Fibroblast of the aortic adventitia (primary cell): ENCODE results near the gene WDR55. TPM values are rescaled to one million over a fixed set of nuclear protein-coding genes. Genes with fewer than 3 reads are reported as not detected.
"Not testable (repeated sequence)": the region's sequence is repeated elsewhere in the genome, so short reads cannot be mapped to it uniquely, and the experiment has no call there.

Experiments used
- DNase-seq: peaks from one replicate; pipeline ENCODE4 v3.0.0-alpha.2; 2010; ENCODE audit warnings: low read depth
- H3K4me3 ChIP-seq: 2 replicates; pipeline ENCODE4 v1.5.1; 2011; ENCODE audit warnings: low read depth, mild to moderate bottlenecking, control low read depth, low read length, moderate library complexity
- CTCF ChIP-seq: IDR thresholded peaks from 2 replicates; pipeline ENCODE4 v1.5.1; 2011; ENCODE audit warnings: mild to moderate bottlenecking, low read length, control low read depth, inconsistent platforms; ENCODE audit not compliant: insufficient read depth
- total RNA-seq: library from RNA; depleted of rRNA; stranded (reverse); fragments of >200 nt; gene quantifications from 2 replicates; pipeline ENCODE4 v1.2.3, GENCODE V29; 2012; ENCODE audit warnings: low replicate concordance

The WDR55 gene
- total RNA-seq, 1 donor: 21.9 TPM

- no peak for DNase-seq
- TF ChIP-seq CTCF: no peak
- H3K4me3 ChIP-seq: no peak overlapping the region
Observed at GRCh38 chr5:140635291-140636257, 29.1 kb upstream of the WDR55 start.

GRCh38 chr5:140637371-140638100 is 27.2 kb upstream of the WDR55 start:
- no peak for TF ChIP-seq CTCF
- DNase-seq: no peak

GRCh38 chr5:140638898-140639147 is 25.9 kb upstream of the WDR55 start:
- DNase-seq: not testable (repeated sequence)
- H3K4me3 ChIP-seq: peak overlapping the region; percentile 59

More at GRCh38 chr5:140637371-140638100, 27.2 kb upstream of the WDR55 start:
- no peak overlapping the region for H3K4me3 ChIP-seq

GRCh38 chr5:140639148-140639981 is 25.3 kb upstream of the WDR55 start, which contains the start of gene TMCO6:
TMCO6 (plus strand) TSS chr5:140639451; CDS start chr5:140639528, 77 bp downstream.
- peak; percentile 91 for DNase-seq
- H3K4me3 ChIP-seq: peak within 1 kb of the TSS; percentile 83
- TF ChIP-seq CTCF: peak; percentile 65

- DNase-seq: no peak
- no peak for TF ChIP-seq CTCF
- H3K4me3 ChIP-seq: no peak overlapping the region
Observed at GRCh38 chr5:140641716-140642115, 23.0 kb upstream of the WDR55 start.

- DNase-seq: peak; percentile 95
- TF ChIP-seq CTCF: no peak
- H3K4me3 ChIP-seq: no peak overlapping the region
Observed at GRCh38 chr5:140642718-140643117, 22.0 kb upstream of the WDR55 start.
